ENCODE results near the gene GRIN3A.

Gene GRIN3A

GRCh38 chr9:101632611-101633010 lies 105.8 kb downstream of the GRIN3A start:
- DNase-seq (ENCODE audit: extremely low spot score) = no peak
- CTCF ChIA-PET = interaction anchor here (1.0 to 1.3 kb wide), 3 partner anchors 10 to 20 kb away, joined by 3 to 5 read pairs (median 3); no protein-coding TSS in a partner anchor
- POLR2A ChIA-PET = no interaction called here
- TF ChIP-seq CTCF (IDR thresholded peaks at IDR 0.05; ENCODE audit: control extremely low read depth, extremely low read depth, low read depth, missing control alignments) = no peak

- TF ChIP-seq CTCF (IDR thresholded peaks at IDR 0.05; ENCODE audit: control extremely low read depth, extremely low read depth, low read depth, missing control alignments) = no peak
- no peak for DNase-seq (ENCODE audit: extremely low spot score)
- ChIA-PET POLR2A (no interaction called here), CTCF (interaction anchor here (1.2 to 2.6 kb wide), 2 partner anchors 11 to 21 kb away, joined by 3 to 12 read pairs; no protein-coding TSS in a partner anchor)
Observed at GRCh38 chr9:101631892-101632291, 106.6 kb downstream of the GRIN3A start.

- ChIA-PET CTCF (interaction anchor here (1.3 to 2.6 kb wide), 4 partner anchors 8 to 19 kb away, joined by 3 to 12 read pairs (median 4); no protein-coding TSS in a partner anchor), POLR2A (no interaction called here)
- no peak for DNase-seq (ENCODE audit: extremely low spot score)
- no peak for TF ChIP-seq CTCF (IDR thresholded peaks at IDR 0.05; ENCODE audit: control extremely low read depth, extremely low read depth, low read depth, missing control alignments)
Observed at GRCh38 chr9:101629636-101630035, 108.8 kb downstream of the GRIN3A start.

- no peak for DNase-seq (ENCODE audit: extremely low spot score)
- POLR2A ChIA-PET = no interaction called here
- TF ChIP-seq CTCF (IDR thresholded peaks at IDR 0.05; ENCODE audit: control extremely low read depth, extremely low read depth, low read depth, missing control alignments) = no peak
- CTCF ChIA-PET = no interaction called here
Observed at GRCh38 chr9:101628173-101628572, 110.3 kb downstream of the GRIN3A start.

- TF ChIP-seq CTCF (IDR thresholded peaks at IDR 0.05; ENCODE audit: control extremely low read depth, extremely low read depth, low read depth, missing control alignments) = no peak
- ChIA-PET POLR2A (interaction anchor here (0.6 kb wide), 1 partner anchor 811 kb away, joined by 3 read pairs; no protein-coding TSS in a partner anchor), CTCF (interaction anchor here (1.5 to 1.7 kb wide), 3 partner anchors 8 to 17 kb away, joined by 4 to 6 read pairs (median 5); no protein-coding TSS in a partner anchor)
- DNase-seq (ENCODE audit: extremely low spot score) = no peak
Observed at GRCh38 chr9:101626295-101626694, 112.2 kb downstream of the GRIN3A start.

DNA sequence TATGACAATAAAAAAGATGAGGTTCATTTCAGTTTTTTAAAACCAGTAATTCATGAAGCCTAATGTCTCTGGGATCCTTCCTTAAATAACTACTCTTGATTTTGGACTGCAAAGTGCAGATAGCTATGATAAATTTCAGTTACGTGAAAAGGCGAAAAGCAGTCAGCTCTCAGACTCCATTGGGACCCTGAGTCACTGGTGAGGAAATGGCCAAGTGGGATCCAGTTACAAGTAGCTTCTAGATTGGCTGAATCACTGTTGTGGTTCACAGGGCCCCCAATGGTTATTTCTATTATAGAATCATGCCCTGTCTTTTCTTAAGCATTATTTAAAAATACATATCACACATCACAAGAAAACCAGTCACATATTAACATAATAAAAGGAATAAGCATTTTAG lies 112.6 kb downstream of the GRIN3A start:
- TF ChIP-seq CTCF (IDR thresholded peaks at IDR 0.05; ENCODE audit: control extremely low read depth, extremely low read depth, low read depth, missing control alignments) = no peak
- no peak for DNase-seq (ENCODE audit: extremely low spot score)
- CTCF ChIA-PET = interaction anchor here (1.5 to 1.7 kb wide), 3 partner anchors 9 to 17 kb away, joined by 4 to 6 read pairs (median 5); no protein-coding TSS in a partner anchor
- POLR2A ChIA-PET = no interaction called here

Measured in GM10248 (cell line).